Type B pancreatic cell (in vitro differentiated cells): Measurements from ENCODE around the gene DHRS7. TPM values are rescaled to one million over a fixed set of nuclear protein-coding genes. Genes with fewer than 3 reads are reported as not detected.

Experiments used
- total RNA-seq: library from RNA; stranded (reverse); gene quantifications from 2 replicates; pipeline ENCODE4 v1.2.1, GENCODE V29; 2021; ENCODE audit warnings: low replicate concordance

DHRS7 gene
- total RNA-seq, 1 donor from 2014 or later = 57.3 TPM

Other genes with a start within 250 kb of the DHRS7 start
- 0.50 and 1.7 TPM in 2 replicates for gene LRRC9, start 245.3 kb downstream of the DHRS7 start, total RNA-seq
- gene PCNX4, start 73.5 kb downstream of the DHRS7 start, total RNA-seq = 35.2 and 70.2 TPM in 2 replicates
- 34.5 and 45.0 TPM in 2 replicates for gene PPM1A, start 83.8 kb upstream of the DHRS7 start, total RNA-seq